Measurements from ENCODE around the gene SUPT6H. TPM values are rescaled to one million over a fixed set of nuclear protein-coding genes. Genes with fewer than 3 reads are reported as not detected.

Gene SUPT6H
- polyA plus RNA-seq, 1 of the 3 experiments (the other 2 are of a cell fraction) = 26.9 TPM

DNA sequence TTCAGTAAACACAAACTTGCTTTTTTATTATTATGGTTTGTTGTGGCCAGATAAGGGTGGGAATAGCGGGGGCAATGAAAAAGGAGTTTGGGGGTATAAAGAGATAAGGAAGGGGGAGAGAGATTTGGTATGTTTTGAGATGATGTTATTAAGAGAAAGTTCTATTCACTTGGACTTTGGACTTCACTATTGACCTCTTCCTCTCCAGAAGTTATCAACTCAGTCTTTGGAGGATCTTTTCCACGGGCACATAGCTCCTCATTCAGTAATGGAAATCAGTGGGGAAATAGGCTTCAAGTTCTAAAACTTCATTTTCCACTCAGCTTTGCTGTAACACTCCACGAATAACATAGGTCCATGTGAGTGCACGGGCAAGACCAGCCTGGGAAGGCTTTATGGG, 26.5 kb downstream of the SUPT6H start:
- H3K4me1 ChIP-seq (ENCODE audit: control insufficient read depth in 1 of 2, insufficient read depth in 2 of 2, low read depth in 1 of 2, low read length in 1 of 2) = no peaks in the 10 kb centered on the region
- H3K4me2 ChIP-seq = no peak overlapping the region
- ChIA-PET CTCF (interaction anchor here (1.4 to 1.8 kb wide), 2 partner anchors 18 to 38 kb away, joined by 5 to 7 read pairs; no protein-coding TSS in a partner anchor), POLR2A (interaction anchor here (1.4 kb wide), 1 partner anchor 31 kb away, joined by 3 read pairs; the partner anchor contains the start of gene RPL23A)
- DNase-seq = no peak
- H3K27ac ChIP-seq (ENCODE audit: low read depth in 2 of 2, low read length in 1 of 2) = no peak overlapping the region
- H2AFZ ChIP-seq (ENCODE audit: low read depth) = no peak overlapping the region
- H3K9me2 ChIP-seq = no peaks in the 10 kb centered on the region
- no peak overlapping the region for H3K9ac ChIP-seq
- TF ChIP-seq FOXM1 (IDR thresholded peaks at IDR 0.05; ENCODE audit: low read depth) = no peak
- TF ChIP-seq TEAD4 (IDR thresholded peaks at IDR 0.05; ENCODE audit: borderline replicate concordance, insufficient read depth) = no peak
- no peak for TF ChIP-seq TAF1 (IDR thresholded peaks at IDR 0.05; ENCODE audit: borderline replicate concordance, low read depth, low read length)
- TF ChIP-seq PBX3 (IDR thresholded peaks at IDR 0.05) = no peak
- no peak for TF ChIP-seq MXI1 (IDR thresholded peaks at IDR 0.05; ENCODE audit: low read depth, low read length)
- no peak for TF ChIP-seq GATA2 (CRISPR knock-in tag; IDR thresholded peaks at IDR 0.05)
- no peaks in the 10 kb centered on the region for H3K27me3 ChIP-seq (ENCODE audit: insufficient read depth)
- peaks cover 74 to 76% of the 10 kb centered on the region in 2 experiments for H3K36me3 ChIP-seq (replicated peaks in 1 of 2; ENCODE audit: control insufficient read depth in 1 of 2, insufficient read depth in 2 of 2, low read length in 1 of 2)
- WGBS (ENCODE audit: low lambda C conversion rate) = 94% methylated on average over 4 of the region's 4 CpGs
- H3K9me3 ChIP-seq = no peaks in the 10 kb centered on the region
- peaks cover 5% of the 10 kb centered on the region for H3F3A ChIP-seq (replicated peaks; ENCODE audit: insufficient read depth)
- H4K20me1 ChIP-seq (ENCODE audit: insufficient read depth) = no peaks in the 10 kb centered on the region
- no peaks in the 10 kb centered on the region for H3K79me2 ChIP-seq (ENCODE audit: insufficient read depth)
- H3K4me3 ChIP-seq (ENCODE audit: low read depth in 2 of 2, low read length in 1 of 2) = no peak overlapping the region

GRCh38 chr17:28689011-28689410, 27.0 kb downstream of the SUPT6H start:
- Histone ChIP-seq H3K9me2 (no peaks in the 10 kb centered on the region), H3K9ac (no peak overlapping the region), H3K27me3 (ENCODE audit: insufficient read depth) (no peaks in the 10 kb centered on the region), H3K4me1 (ENCODE audit: control insufficient read depth in 1 of 2, insufficient read depth in 2 of 2, low read depth in 1 of 2, low read length in 1 of 2) (no peaks in the 10 kb centered on the region), H3K4me3 (ENCODE audit: low read depth in 2 of 2, low read length in 1 of 2) (no peak overlapping the region), H4K20me1 (ENCODE audit: insufficient read depth) (no peaks in the 10 kb centered on the region), H3K79me2 (ENCODE audit: insufficient read depth) (no peaks in the 10 kb centered on the region), H3K36me3 (replicated peaks in 1 of 2; ENCODE audit: control insufficient read depth in 1 of 2, insufficient read depth in 2 of 2, low read length in 1 of 2) (peaks cover 77 to 78% of the 10 kb centered on the region in 2 experiments), H3K9me3 (no peaks in the 10 kb centered on the region), H3K4me2 (no peak overlapping the region), H2AFZ (ENCODE audit: low read depth) (no peak overlapping the region), H3F3A (replicated peaks; ENCODE audit: insufficient read depth) (peaks cover 5% of the 10 kb centered on the region), H3K27ac (ENCODE audit: low read depth in 2 of 2, low read length in 1 of 2) (no peak overlapping the region)
- CTCF ChIA-PET = interaction anchor here (1.4 to 1.8 kb wide), 2 partner anchors 17 to 38 kb away, joined by 5 to 7 read pairs; no protein-coding TSS in a partner anchor
- WGBS (ENCODE audit: low lambda C conversion rate) = 93% methylated on average over 3 of the region's 3 CpGs
- no peak for TF ChIP-seq MEF2A (IDR thresholded peaks at IDR 0.05; ENCODE audit: borderline replicate concordance, low read depth)
- no peak for TF ChIP-seq TEAD4 (IDR thresholded peaks at IDR 0.05; ENCODE audit: borderline replicate concordance, insufficient read depth)
- TF ChIP-seq RCOR1 (IDR thresholded peaks at IDR 0.05; ENCODE audit: low read length) = no peak
- no peak for TF ChIP-seq CHD2 (IDR thresholded peaks at IDR 0.05; ENCODE audit: low read length, partially characterized antibody)
- no peak for TF ChIP-seq GABPA (IDR thresholded peaks at IDR 0.05; ENCODE audit: low read depth)
- POLR2A ChIA-PET = no interaction called here
- DNase-seq = no peak

DNA sequence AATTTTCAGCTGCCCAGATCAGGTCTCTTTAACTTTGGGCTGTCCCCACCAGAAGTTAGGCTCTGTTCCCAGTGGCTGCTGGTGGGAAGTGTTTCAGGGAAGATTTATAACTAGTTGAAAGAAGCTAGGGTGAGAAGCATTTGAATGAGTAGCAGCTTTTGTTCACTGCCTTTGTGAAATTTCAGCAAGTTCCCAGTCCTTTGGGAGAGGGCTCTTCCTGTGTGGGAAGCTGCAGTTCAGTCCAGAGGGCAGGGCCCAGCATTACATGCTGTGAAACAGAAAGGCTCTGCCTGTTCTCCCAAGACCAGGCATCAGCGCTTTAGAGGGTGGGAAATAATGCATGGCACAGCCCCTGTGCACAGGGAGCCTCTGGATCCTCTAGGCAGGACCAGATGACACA, 31.9 kb downstream of the SUPT6H start:
- Histone ChIP-seq H3K79me2 (ENCODE audit: insufficient read depth) (no peaks in the 10 kb centered on the region), H3K27ac (ENCODE audit: low read depth in 2 of 2, low read length in 1 of 2) (no peak overlapping the region), H3F3A (replicated peaks; ENCODE audit: insufficient read depth) (no peaks in the 10 kb centered on the region), H3K9me2 (no peaks in the 10 kb centered on the region), H3K9ac (no peak overlapping the region), H3K4me2 (no peak overlapping the region), H3K27me3 (ENCODE audit: insufficient read depth) (no peaks in the 10 kb centered on the region), H3K36me3 (replicated peaks in 1 of 2; ENCODE audit: control insufficient read depth in 1 of 2, insufficient read depth in 2 of 2, low read length in 1 of 2) (peaks cover 68 to 72% of the 10 kb centered on the region in 2 experiments), H3K4me1 (ENCODE audit: control insufficient read depth in 1 of 2, insufficient read depth in 2 of 2, low read depth in 1 of 2, low read length in 1 of 2) (no peaks in the 10 kb centered on the region), H3K9me3 (no peaks in the 10 kb centered on the region), H3K4me3 (ENCODE audit: low read depth in 2 of 2, low read length in 1 of 2) (no peak overlapping the region), H4K20me1 (ENCODE audit: insufficient read depth) (no peaks in the 10 kb centered on the region), H2AFZ (ENCODE audit: low read depth) (no peak overlapping the region)
- 100% methylated on average over 1 of the region's 1 CpG for WGBS (ENCODE audit: low lambda C conversion rate)
- POLR2A ChIA-PET = no interaction called here
- no peak for DNase-seq
- CTCF ChIA-PET = interaction anchor here (1.8 to 1.9 kb wide), 2 partner anchors 16 to 47 kb away, joined by 4 to 6 read pairs; no protein-coding TSS in a partner anchor
- TF ChIP-seq GABPA (IDR thresholded peaks at IDR 0.05; ENCODE audit: low read depth) (no peak), CTCF (IDR thresholded peaks at IDR 0.05) (no peak), NRF1 (IDR thresholded peaks at IDR 0.05; ENCODE audit: low read depth, low read length) (no peak), YY1 (IDR thresholded peaks at IDR 0.05; ENCODE audit: low read depth) (no peak), POLR2AphosphoS5 (IDR thresholded peaks at IDR 0.05; ENCODE audit: low read depth, low read length) (no peak), TEAD4 (IDR thresholded peaks at IDR 0.05; ENCODE audit: borderline replicate concordance, insufficient read depth) (no peak), RXRA (IDR thresholded peaks at IDR 0.05; ENCODE audit: borderline replicate concordance, low read depth) (no peak), MEF2A (IDR thresholded peaks at IDR 0.05; ENCODE audit: borderline replicate concordance, low read depth) (no peak), SMC3 (IDR thresholded peaks at IDR 0.05; ENCODE audit: low read depth, low read length) (no peak), RCOR1 (IDR thresholded peaks at IDR 0.05; ENCODE audit: low read length) (no peak), TCF12 (IDR thresholded peaks at IDR 0.05) (no peak), SIN3A (IDR thresholded peaks at IDR 0.05; ENCODE audit: borderline replicate concordance, low read depth, low read length) (no peak)
- TF ChIP-seq, protein P1, sequence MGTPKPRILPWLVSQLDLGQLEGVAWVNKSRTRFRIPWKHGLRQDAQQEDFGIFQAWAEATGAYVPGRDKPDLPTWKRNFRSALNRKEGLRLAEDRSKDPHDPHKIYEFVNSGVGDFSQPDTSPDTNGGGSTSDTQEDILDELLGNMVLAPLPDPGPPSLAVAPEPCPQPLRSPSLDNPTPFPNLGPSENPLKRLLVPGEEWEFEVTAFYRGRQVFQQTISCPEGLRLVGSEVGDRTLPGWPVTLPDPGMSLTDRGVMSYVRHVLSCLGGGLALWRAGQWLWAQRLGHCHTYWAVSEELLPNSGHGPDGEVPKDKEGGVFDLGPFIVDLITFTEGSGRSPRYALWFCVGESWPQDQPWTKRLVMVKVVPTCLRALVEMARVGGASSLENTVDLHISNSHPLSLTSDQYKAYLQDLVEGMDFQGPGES (IDR thresholded peaks at IDR 0.05; ENCODE audit: low read depth, low read length) = no peak
